ENCODE results near the gene HMGN5.

DNA sequence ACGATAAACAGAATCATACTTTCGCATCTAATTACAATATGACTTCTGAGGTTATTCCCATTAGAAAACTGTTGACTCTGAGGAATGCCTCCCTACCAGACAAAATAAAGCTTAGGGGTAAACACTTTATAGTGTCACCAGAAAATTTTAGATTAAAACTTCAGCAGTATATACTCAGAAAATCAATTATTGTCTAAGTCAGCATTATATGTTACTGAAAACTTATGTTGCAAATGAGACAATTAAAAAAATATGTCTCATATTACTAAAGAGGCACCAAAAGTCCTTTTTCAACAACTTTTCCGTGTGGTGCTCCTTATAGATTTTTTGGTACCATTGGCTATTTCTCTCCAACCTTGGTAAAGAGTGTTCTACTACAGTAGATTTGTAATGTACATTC, 91.4 kb downstream of the HMGN5 start:
- TF ChIP-seq, protein P1, sequence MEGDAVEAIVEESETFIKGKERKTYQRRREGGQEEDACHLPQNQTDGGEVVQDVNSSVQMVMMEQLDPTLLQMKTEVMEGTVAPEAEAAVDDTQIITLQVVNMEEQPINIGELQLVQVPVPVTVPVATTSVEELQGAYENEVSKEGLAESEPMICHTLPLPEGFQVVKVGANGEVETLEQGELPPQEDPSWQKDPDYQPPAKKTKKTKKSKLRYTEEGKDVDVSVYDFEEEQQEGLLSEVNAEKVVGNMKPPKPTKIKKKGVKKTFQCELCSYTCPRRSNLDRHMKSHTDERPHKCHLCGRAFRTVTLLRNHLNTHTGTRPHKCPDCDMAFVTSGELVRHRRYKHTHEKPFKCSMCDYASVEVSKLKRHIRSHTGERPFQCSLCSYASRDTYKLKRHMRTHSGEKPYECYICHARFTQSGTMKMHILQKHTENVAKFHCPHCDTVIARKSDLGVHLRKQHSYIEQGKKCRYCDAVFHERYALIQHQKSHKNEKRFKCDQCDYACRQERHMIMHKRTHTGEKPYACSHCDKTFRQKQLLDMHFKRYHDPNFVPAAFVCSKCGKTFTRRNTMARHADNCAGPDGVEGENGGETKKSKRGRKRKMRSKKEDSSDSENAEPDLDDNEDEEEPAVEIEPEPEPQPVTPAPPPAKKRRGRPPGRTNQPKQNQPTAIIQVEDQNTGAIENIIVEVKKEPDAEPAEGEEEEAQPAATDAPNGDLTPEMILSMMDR (IDR thresholded peaks at IDR 0.05), result no peak
- no peak for TF ChIP-seq POLR2A (IDR thresholded peaks at IDR 0.05)
